Measurements from ENCODE around the gene ARF1. TPM values are rescaled to one million over a fixed set of nuclear protein-coding genes. Genes with fewer than 3 reads are reported as not detected.

The ARF1 gene
- total and polyA plus RNA-seq, 2 experiments from 2014 or later = 250 to 609 TPM

DNA sequence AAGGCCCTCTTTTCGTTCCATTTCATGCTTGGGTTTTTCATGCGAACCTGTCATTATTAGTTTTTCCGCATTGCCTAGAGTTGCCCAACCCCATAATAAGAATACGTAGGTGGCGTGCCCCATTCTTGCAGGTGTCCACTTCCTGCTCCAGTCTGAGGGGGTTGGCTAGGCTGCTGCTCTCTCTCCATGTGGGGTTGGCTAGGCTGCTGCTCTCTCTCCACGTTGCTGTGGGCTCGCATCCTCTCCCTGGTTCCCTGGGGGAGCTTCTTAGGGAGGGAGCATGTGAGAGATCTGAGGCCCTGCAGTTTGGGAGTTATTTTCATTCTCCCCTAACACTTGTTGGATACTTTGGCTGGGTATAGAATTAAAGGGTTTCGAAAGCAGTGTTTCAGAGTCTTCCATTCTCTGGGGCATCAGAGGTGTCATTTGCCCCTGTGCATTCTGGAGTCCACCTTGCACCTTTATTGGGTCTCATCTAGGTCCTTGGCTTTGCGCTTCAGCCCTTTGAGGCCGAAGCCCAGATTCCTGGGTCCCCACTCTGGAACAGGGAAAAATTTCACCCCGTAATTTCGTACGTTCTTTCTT, 12.0 kb downstream of the ARF1 start:
- H3K79me2 ChIP-seq = peaks cover 99% of the 10 kb centered on the region
- TF ChIP-seq EZH2 (IDR thresholded peaks at IDR 0.05; ENCODE audit: borderline replicate concordance) (no peak), EZH2phosphoT487 (IDR thresholded peaks at IDR 0.05; ENCODE audit: low read depth, severe bottlenecking, unreplicated experiment) (no peak)
- TF ChIP-seq, protein P1, sequence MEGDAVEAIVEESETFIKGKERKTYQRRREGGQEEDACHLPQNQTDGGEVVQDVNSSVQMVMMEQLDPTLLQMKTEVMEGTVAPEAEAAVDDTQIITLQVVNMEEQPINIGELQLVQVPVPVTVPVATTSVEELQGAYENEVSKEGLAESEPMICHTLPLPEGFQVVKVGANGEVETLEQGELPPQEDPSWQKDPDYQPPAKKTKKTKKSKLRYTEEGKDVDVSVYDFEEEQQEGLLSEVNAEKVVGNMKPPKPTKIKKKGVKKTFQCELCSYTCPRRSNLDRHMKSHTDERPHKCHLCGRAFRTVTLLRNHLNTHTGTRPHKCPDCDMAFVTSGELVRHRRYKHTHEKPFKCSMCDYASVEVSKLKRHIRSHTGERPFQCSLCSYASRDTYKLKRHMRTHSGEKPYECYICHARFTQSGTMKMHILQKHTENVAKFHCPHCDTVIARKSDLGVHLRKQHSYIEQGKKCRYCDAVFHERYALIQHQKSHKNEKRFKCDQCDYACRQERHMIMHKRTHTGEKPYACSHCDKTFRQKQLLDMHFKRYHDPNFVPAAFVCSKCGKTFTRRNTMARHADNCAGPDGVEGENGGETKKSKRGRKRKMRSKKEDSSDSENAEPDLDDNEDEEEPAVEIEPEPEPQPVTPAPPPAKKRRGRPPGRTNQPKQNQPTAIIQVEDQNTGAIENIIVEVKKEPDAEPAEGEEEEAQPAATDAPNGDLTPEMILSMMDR (IDR thresholded peaks at IDR 0.05; ENCODE audit: poor library complexity) = no peak
- no peak overlapping the region for H2AFZ ChIP-seq
- peaks cover 8% of the 10 kb centered on the region for H3K9me3 ChIP-seq (ENCODE audit: low read depth)
- H3K4me3 ChIP-seq = no peak overlapping the region
- H4K20me1 ChIP-seq (ENCODE audit: insufficient read depth, poor library complexity, severe bottlenecking) = peaks cover 100% of the 10 kb centered on the region
- H3K4me2 ChIP-seq = no peak overlapping the region
- H3K4me1 ChIP-seq (ENCODE audit: insufficient read depth) = peaks cover 21% of the 10 kb centered on the region
- no peaks in the 10 kb centered on the region for H3K36me3 ChIP-seq (replicated peaks; ENCODE audit: insufficient read depth, low read depth)
- H3K27ac ChIP-seq = no peak overlapping the region
- no peak for DNase-seq (ENCODE audit: low spot score)
- WGBS (ENCODE audit: low lambda C conversion rate, missing lambda C conversion rate) = 97% methylated on average over 13 of the region's 13 CpGs
- no peaks in the 10 kb centered on the region for H3K27me3 ChIP-seq
- no peaks in the 10 kb centered on the region for H3K9me2 ChIP-seq (replicated peaks; ENCODE audit: insufficient read depth)

DNA sequence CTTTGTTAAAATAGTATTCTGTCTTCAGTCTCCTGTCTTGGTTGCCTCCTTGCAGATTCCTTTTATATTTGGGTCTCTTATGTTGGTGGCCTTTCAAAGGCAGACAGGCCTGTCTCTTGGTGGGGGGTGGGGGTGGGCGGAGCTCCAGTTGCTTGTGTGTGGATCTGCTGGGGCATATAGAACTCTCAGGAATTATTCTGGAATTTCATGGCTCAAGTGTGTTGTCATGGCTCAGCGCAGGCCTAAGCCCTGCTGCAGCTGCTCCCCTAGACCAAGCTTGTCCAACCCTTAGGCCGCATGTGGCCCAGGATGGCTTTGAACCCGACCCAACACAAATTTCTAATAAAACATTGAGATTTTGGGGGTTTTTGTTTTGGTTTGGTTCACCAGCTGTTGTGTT, 12.7 kb downstream of the ARF1 start:
- Histone ChIP-seq H3K27me3 (no peaks in the 10 kb centered on the region), H3K79me2 (peaks cover 98% of the 10 kb centered on the region), H3K4me1 (ENCODE audit: insufficient read depth) (peaks cover 15% of the 10 kb centered on the region), H3K27ac (no peak overlapping the region), H2AFZ (no peak overlapping the region), H3K4me3 (no peak overlapping the region), H3K9me3 (ENCODE audit: low read depth) (peaks cover 8% of the 10 kb centered on the region), H3K4me2 (no peak overlapping the region), H4K20me1 (ENCODE audit: insufficient read depth, poor library complexity, severe bottlenecking) (peaks cover 98% of the 10 kb centered on the region), H3K9me2 (replicated peaks; ENCODE audit: insufficient read depth) (no peaks in the 10 kb centered on the region), H3K36me3 (replicated peaks; ENCODE audit: insufficient read depth, low read depth) (no peaks in the 10 kb centered on the region)
- 98% methylated on average over 4 of the region's 4 CpGs for WGBS (ENCODE audit: low lambda C conversion rate, missing lambda C conversion rate)
- DNase-seq (ENCODE audit: low spot score) = no peak
- no peak for TF ChIP-seq EZH2 (IDR thresholded peaks at IDR 0.05; ENCODE audit: borderline replicate concordance)
- TF ChIP-seq, protein P1 (IDR thresholded peaks at IDR 0.05; ENCODE audit: poor library complexity) = no peak
- TF ChIP-seq EZH2phosphoT487 (IDR thresholded peaks at IDR 0.05; ENCODE audit: low read depth, severe bottlenecking, unreplicated experiment) = no peak

DNA sequence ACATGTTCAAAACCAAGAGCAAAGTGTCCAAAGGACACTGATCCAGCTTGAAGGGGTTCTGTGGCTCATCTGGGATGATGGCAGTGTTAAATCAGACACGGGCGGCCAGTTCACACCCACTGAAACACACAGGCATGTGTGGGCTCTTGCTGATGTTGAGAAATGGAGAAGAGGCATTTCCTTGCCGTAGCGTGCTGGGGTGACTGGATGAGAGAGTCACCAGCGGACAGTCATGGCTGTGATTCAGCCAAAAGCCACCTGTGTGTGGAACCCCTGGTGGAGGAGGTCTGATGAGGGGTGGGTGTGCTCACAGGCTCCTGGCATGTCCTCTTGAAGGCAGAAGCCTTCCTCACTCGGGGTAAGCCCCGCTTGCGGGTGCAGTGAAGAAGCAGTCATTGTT, 13.4 kb downstream of the ARF1 start:
- Histone ChIP-seq H3K4me3 (no peak overlapping the region), H3K79me2 (peaks cover 98% of the 10 kb centered on the region), H4K20me1 (ENCODE audit: insufficient read depth, poor library complexity, severe bottlenecking) (peaks cover 98% of the 10 kb centered on the region), H3K9me2 (replicated peaks; ENCODE audit: insufficient read depth) (no peaks in the 10 kb centered on the region), H3K36me3 (replicated peaks; ENCODE audit: insufficient read depth, low read depth) (no peaks in the 10 kb centered on the region), H3K27ac (no peak overlapping the region), H3K27me3 (no peaks in the 10 kb centered on the region), H3K9me3 (ENCODE audit: low read depth) (peaks cover 8% of the 10 kb centered on the region), H3K4me1 (ENCODE audit: insufficient read depth) (peaks cover 7% of the 10 kb centered on the region), H3K4me2 (no peak overlapping the region), H2AFZ (no peak overlapping the region)
- 95% methylated on average over 8 of the region's 8 CpGs for WGBS (ENCODE audit: low lambda C conversion rate, missing lambda C conversion rate)
- DNase-seq (ENCODE audit: low spot score) = no peak
- TF ChIP-seq, protein P1 (IDR thresholded peaks at IDR 0.05; ENCODE audit: poor library complexity) = no peak
- no peak for TF ChIP-seq EZH2phosphoT487 (IDR thresholded peaks at IDR 0.05; ENCODE audit: low read depth, severe bottlenecking, unreplicated experiment)
- no peak for TF ChIP-seq EZH2 (IDR thresholded peaks at IDR 0.05; ENCODE audit: borderline replicate concordance)
